Endodermal cell (in vitro differentiated cells): Measurements from ENCODE around the gene CAND1. TPM values are rescaled to one million over a fixed set of nuclear protein-coding genes. Genes with fewer than 3 reads are reported as not detected.

ENCODE experiments used
- DNase-seq: peaks from one replicate; pipeline ENCODE4 v3.0.0-alpha.2; 2017
- H3K27ac ChIP-seq: 2 replicates; pipeline ENCODE4 v1.5.1; 2013; ENCODE audit warnings: mild to moderate bottlenecking, low read depth, low read length, moderate library complexity
- H3K27me3 ChIP-seq: 2 replicates; pipeline ENCODE4 v1.6.1; 2013; ENCODE audit warnings: mild to moderate bottlenecking, low read length, moderate library complexity; ENCODE audit not compliant: insufficient read depth, control insufficient read depth, poor library complexity, severe bottlenecking
- H3K36me3 ChIP-seq: 2 replicates; pipeline ENCODE4 v1.7.0; 2013; ENCODE audit warnings: mild to moderate bottlenecking, low read length, moderate library complexity; ENCODE audit not compliant: control insufficient read depth, insufficient read depth
- H3K4me1 ChIP-seq: one replicate; pipeline ENCODE4 v1.7.0; 2013; ENCODE audit warnings: low read length; ENCODE audit not compliant: control insufficient read depth, insufficient read depth
- H3K4me3 ChIP-seq: 2 replicates; pipeline ENCODE4 v1.5.1; 2013; ENCODE audit warnings: mild to moderate bottlenecking, low read length, moderate library complexity
- H3K9ac ChIP-seq: 2 replicates; pipeline ENCODE4 v1.6.1; 2013; ENCODE audit warnings: mild to moderate bottlenecking, low read length, moderate library complexity; ENCODE audit not compliant: poor library complexity, severe bottlenecking; ENCODE audit errors: extremely low read depth
- H3K9me3 ChIP-seq: 2 replicates; pipeline ENCODE4 v1.6.1; 2013; ENCODE audit warnings: mild to moderate bottlenecking, low read length, moderate library complexity; ENCODE audit not compliant: control insufficient read depth
- H3K27ac Mint-ChIP-seq: 2 replicates; pipeline ENCODE4 v1.8.0; 2020; ENCODE audit warnings: mixed read lengths
- H3K27me3 Mint-ChIP-seq: 2 replicates; pipeline ENCODE4 v1.8.0; 2021; ENCODE audit warnings: mild to moderate bottlenecking, mixed read lengths; ENCODE audit not compliant: insufficient read depth
- H3K36me3 Mint-ChIP-seq: 2 replicates; pipeline ENCODE4 v1.8.0; 2020; ENCODE audit warnings: low read depth, mixed read lengths
- H3K4me1 Mint-ChIP-seq: 2 replicates; pipeline ENCODE4 v1.8.0; 2020; ENCODE audit warnings: mixed read lengths
- H3K4me3 Mint-ChIP-seq: 2 replicates; pipeline ENCODE4 v1.8.0; 2020; ENCODE audit warnings: mild to moderate bottlenecking, moderate library complexity, mixed read lengths
- H3K9me3 Mint-ChIP-seq: 2 replicates; pipeline ENCODE4 v1.8.0; 2020; ENCODE audit warnings: mild to moderate bottlenecking, mixed read lengths
- WGBS, 2 experiments: methylation state at CpG; one replicate each; pipeline versions ENCODE4 v1.1.5 to v1.1.7; 2013; ENCODE audit warnings: missing lambda C conversion rate in 2 of 2, mixed read lengths in 1 of 2; ENCODE audit not compliant: insufficient coverage in 1 of 2, insufficient read length in 1 of 2; 5-methylcytosine and 5-hydroxymethylcytosine counted together
- total RNA-seq, 2 donors: library from RNA; stranded (reverse); fragmentation: NEBNext Ultra II Directional in 1 of 2; extraction: Animal tissue kit (Norgen Biotek cat#: 25700) in 1 of 2; gene quantifications; 2 replicates in 1 of 2; 3 replicates in 1 of 2; pipeline ENCODE4 v1.2.1, GENCODE V29; 2021
- TF ChIP-seq, protein P1 (sequence below): fragments of 200-600 bp; sonication (generic); conservative IDR thresholded peaks from 2 replicates; pipeline ENCODE4 v1.5.0; 2021; ENCODE audit warnings: antibody characterized with exemption, mild to moderate bottlenecking

CAND1 gene
- total RNA-seq, 2 donors from 2014 or later: 207 to 259 TPM

DNA sequence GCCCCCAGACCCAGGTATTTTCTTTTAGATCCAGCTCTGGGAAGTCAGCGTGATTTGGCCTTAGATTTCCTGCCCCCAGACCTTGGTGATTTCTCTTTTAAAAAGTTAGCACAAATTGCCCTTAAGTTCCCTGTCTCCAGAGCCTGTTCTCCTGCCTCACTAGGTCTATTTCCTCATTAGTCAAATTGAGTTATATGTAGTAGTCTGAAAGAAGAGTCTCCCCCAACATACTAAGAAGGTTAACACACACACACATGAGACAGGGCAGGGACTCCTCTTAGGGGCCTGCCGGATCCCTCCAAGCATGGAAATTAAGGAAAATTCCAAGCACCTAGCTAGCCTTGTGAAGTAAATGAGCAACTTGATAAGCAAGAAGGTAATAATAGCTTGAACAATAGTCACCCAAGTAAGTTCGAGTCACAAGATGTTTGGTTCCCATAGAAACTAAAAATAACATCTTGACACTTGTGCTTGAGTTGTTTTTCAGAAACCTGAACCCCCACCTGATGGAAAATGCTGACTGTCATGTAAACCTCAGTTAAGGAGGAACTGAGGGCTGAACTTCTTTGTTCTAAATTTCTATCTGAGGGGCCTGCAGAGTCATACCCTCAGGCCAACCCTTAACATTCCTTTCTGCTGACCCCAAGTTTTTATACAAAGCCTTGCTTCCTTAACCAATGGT is 51.6 kb downstream of the CAND1 start:
- peaks cover 6% of the 10 kb centered on the region for H3K4me1 Mint-ChIP-seq
- Histone ChIP-seq H3K4me1 (no peaks in the 10 kb centered on the region), H3K9ac (no peak overlapping the region), H3K4me3 (no peak overlapping the region), H3K27me3 (no peaks in the 10 kb centered on the region), H3K36me3 (peaks cover 66% of the 10 kb centered on the region), H3K9me3 (peaks cover 6% of the 10 kb centered on the region), H3K27ac (no peak overlapping the region)
- H3K27me3 Mint-ChIP-seq: peaks cover 2% of the 10 kb centered on the region
- TF ChIP-seq, protein P1, sequence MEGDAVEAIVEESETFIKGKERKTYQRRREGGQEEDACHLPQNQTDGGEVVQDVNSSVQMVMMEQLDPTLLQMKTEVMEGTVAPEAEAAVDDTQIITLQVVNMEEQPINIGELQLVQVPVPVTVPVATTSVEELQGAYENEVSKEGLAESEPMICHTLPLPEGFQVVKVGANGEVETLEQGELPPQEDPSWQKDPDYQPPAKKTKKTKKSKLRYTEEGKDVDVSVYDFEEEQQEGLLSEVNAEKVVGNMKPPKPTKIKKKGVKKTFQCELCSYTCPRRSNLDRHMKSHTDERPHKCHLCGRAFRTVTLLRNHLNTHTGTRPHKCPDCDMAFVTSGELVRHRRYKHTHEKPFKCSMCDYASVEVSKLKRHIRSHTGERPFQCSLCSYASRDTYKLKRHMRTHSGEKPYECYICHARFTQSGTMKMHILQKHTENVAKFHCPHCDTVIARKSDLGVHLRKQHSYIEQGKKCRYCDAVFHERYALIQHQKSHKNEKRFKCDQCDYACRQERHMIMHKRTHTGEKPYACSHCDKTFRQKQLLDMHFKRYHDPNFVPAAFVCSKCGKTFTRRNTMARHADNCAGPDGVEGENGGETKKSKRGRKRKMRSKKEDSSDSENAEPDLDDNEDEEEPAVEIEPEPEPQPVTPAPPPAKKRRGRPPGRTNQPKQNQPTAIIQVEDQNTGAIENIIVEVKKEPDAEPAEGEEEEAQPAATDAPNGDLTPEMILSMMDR: no peak
- H3K27ac Mint-ChIP-seq: peak overlapping the region; percentile 60
- peaks cover 21% of the 10 kb centered on the region for H3K9me3 Mint-ChIP-seq
- peaks cover 63% of the 10 kb centered on the region for H3K36me3 Mint-ChIP-seq
- 95 to 98% methylated on average over 3 of the region's 3 CpGs for WGBS, 2 experiments
- DNase-seq: no peak
- H3K4me3 Mint-ChIP-seq: no peak overlapping the region

DNA sequence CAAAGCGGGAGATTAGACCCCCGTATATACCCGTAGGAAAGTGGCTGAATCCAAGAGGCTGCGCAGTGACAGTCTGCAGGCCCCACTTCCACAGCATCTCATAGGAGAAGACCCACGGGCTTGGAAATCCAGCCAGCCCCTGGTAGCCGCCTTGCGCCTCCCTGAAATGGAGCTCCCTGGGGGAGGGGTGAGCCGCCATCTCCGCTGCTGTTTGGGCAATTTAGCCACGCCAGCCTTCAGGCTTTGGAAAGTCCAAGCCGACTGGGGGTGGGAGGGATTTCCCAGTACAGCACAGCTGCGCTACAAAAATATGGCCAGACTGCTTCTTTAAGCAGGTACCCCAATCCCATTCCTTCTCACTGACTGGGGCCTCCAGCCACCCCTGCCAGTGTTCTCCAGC is 53.4 kb downstream of the CAND1 start:
- Histone ChIP-seq H3K9ac (no peak overlapping the region), H3K36me3 (peaks cover 52% of the 10 kb centered on the region), H3K27me3 (no peaks in the 10 kb centered on the region), H3K4me3 (no peak overlapping the region), H3K9me3 (peaks cover 6% of the 10 kb centered on the region), H3K27ac (no peak overlapping the region), H3K4me1 (no peaks in the 10 kb centered on the region)
- Mint-ChIP-seq H3K9me3 (peaks cover 24% of the 10 kb centered on the region), H3K27me3 (peaks cover 2% of the 10 kb centered on the region), H3K4me1 (peaks cover 6% of the 10 kb centered on the region), H3K27ac (no peak overlapping the region), H3K4me3 (no peak overlapping the region), H3K36me3 (peaks cover 49% of the 10 kb centered on the region)
- 89 to 100% methylated on average over 2 to 12 of the region's 12 CpGs for WGBS, 2 experiments
- no peak for DNase-seq
- TF ChIP-seq, protein P1: no peak

DNA sequence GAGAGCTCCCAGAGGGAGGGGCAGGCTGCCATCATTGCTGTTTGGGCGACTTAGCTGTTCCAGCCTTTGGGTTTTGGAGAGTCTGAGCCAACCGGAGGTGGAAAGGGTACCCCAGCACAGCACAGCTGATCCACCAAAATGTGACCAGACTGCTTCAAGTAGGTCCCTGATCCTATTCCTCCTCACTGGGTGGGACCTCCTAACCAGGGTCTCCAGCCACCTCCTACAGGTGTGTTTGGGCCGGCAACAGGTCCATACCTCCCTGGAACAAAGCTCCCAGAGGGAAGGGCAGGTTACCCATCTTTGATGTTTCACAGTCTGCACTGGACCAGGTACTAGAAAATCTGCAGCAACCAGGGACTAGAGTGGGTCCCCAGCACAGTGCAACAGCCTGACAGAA is 53.8 kb downstream of the CAND1 start:
- peaks cover 46% of the 10 kb centered on the region for H3K36me3 Mint-ChIP-seq
- WGBS, 2 experiments: 93 to 100% methylated on average over 3 of the region's 3 CpGs
- H3K4me3 Mint-ChIP-seq: no peak overlapping the region
- TF ChIP-seq, protein P1: no peak
- H3K9ac ChIP-seq: no peak overlapping the region
- H3K9me3 Mint-ChIP-seq: peaks cover 24% of the 10 kb centered on the region
- H3K4me1 ChIP-seq: no peaks in the 10 kb centered on the region
- no peak overlapping the region for H3K4me3 ChIP-seq
- H3K36me3 ChIP-seq: peaks cover 50% of the 10 kb centered on the region
- no peaks in the 10 kb centered on the region for H3K27me3 ChIP-seq
- DNase-seq: no peak
- peaks cover 2% of the 10 kb centered on the region for H3K27me3 Mint-ChIP-seq
- no peak overlapping the region for H3K27ac Mint-ChIP-seq
- H3K9me3 ChIP-seq: peaks cover 6% of the 10 kb centered on the region
- no peak overlapping the region for H3K27ac ChIP-seq
- H3K4me1 Mint-ChIP-seq: peaks cover 6% of the 10 kb centered on the region
